ENCODE results near the gene SPTBN5.

The SPTBN5 gene

DNA sequence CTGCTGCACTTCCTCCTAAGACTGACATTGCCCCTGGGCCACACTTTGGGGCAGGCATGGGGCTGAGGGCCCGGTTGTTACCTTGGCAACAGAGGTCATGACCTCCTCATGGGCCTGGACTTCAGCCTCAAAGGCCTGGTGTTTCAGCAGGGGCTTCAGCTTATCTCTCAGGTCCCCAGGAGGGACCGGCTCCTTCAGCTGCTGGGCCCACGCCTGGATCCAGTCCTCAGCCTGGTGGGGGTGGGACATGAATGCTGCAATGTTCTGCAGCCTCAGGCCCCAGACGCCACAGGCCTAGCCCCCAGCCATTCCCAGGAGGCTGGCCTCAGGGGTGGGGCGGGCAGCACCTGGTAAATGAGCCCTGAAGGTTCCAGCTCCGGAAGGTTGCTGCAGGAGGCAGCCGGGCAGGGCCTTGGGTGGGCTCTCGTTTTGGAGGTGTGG, 27.6 kb downstream of the SPTBN5 start:
- no peak for DNase-seq (ENCODE audit: low read depth)

DNA sequence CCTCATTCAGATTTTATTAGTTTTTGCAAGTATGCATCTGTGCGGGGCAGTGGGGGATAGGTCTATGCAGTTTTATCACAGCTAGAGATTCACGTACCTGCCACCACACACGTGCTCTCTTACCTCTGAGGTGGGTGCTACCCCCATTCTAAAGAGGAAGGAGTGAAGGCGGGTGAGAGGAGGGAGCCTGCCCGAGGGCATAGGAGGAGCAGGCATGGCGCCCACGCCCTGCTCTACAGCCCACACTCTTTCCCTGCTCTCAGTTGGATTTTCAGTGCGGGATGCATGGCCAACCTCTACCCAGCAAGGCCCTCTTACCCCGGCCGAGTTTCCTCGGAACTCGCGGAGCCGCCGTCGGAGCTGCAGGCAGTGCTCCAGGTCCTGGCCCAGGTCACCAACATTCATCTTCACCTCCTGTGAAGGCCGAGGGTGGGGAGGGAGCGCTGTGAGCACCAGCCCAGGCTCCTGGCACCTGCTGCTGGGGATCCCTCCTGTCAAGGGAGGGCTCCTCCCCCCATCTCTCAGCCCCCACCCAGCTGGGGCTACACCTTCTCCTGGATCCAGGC, 28.3 kb downstream of the SPTBN5 start:
- no peak for DNase-seq (ENCODE audit: low read depth)

DNA sequence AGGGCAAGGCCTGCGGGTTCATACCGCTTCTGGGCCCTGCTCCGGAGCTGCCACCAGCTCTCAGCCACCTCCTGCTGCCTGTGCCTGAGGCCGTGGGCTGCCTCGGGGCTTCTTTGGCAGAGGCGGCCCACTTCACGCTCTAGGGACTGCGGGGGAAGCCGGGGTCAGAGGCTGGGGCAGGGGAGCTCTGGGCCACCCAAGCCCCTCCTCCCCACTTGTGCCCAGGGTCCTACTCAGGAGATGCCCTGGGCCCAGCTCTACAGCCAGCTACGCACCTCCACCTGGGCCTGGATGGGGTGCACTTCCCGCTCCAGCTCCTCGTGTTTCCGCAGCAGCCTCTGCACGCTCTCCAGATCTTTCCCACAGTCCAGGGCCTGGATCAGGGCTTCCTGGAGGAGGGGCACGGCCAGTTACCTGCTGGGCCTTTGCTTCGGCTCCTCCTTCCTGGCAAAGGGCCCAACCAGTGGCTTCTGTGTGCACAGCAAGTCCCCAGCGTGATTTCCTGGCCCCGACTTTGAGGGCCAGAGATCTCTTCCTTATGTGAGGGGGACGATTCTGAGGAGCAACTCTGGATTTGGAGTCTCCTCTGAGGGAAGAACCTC, 31.2 kb downstream of the SPTBN5 start:
- DNase-seq (ENCODE audit: low read depth): no peak

DNA sequence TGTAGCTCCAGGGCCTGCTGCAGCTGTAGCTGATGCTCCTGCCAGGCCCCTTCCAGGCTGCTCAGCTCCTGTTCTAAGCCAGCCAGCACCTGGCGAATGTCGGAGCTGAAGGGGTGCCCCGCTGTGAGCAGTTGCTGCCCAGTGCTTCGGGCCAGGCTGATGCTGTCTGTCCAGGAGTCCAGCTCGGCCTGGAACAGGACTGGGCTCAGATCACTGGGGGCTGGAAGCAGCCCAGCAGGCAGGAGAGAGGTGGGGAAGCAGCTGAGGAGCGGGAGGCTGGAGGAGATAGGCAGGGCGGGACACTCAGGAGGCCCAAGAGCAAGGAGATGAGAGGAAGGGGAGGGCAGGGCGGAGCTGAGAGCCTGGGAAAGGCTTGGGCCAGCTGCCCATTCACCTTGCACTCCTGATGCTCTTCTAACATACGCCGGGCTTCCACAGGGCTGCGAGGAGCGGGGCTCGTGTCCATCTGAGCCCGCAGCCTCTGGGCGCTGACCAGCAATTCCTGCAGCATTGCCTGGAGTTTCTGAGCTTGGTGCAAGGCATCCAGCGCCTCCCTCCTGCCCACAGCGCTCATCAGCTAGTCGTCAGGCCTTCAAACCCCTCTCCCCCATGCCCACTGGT, 32.0 kb downstream of the SPTBN5 start:
- no peak for DNase-seq (ENCODE audit: low read depth)

DNA sequence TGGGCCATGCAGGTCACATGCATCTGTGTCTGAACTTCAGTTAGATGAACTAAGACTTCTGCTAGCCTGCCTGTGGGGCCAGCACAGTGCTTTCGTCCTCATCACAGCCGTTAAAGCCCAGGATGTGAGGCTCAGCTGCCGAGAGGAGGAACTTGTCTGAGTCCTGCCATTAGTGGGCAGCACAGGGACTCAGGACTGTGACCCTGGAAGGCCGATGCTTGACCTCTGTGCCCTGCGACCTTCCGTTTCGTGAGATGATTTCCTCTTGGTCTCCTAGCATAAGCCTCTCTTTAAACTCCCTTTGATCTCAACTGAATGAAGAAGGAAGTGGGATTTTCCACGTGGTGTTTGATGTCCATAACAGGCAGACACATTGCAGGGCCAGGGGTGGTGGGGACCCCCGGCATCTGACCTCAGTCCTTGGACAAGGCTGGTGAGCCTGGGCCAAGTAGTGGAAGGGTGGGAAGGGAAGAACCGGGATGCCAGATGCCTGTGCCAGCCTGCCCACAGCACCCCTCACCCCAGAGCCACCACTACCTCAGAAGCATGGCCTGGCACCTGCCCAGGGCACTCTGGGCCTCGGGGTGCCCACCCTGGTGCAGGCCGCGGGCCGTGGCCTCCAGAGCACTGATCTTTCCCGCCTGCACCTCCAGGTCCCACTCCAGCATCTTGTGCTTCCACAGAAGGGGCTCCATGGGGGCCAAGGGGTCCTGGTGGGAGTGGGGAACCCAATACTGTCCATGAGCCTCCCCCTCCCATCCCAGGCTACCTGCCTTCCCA, 33.6 kb downstream of the SPTBN5 start:
- DNase-seq (ENCODE audit: low read depth): no peak

DNA sequence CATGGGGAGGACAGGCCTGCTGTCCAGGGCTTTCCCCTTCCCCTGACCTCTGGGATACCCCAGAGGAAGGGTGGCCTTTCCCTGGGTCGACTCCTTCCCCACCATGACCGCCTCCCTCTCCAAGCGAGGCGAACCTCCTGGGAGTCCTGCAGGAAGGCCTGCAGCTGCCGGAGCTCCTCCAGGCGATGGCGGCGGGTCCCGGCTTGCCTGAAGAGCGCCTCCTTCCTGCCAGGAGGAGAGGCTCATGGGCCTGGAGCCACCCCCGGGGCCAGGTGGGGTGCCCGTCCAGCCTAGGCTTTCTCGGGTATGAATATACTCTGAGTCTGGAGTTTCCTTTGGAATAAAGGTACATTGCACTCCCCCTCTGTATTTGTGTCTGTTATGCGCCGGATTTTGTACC, 35.1 kb downstream of the SPTBN5 start:
- DNase-seq (ENCODE audit: low read depth): no peak

DNA sequence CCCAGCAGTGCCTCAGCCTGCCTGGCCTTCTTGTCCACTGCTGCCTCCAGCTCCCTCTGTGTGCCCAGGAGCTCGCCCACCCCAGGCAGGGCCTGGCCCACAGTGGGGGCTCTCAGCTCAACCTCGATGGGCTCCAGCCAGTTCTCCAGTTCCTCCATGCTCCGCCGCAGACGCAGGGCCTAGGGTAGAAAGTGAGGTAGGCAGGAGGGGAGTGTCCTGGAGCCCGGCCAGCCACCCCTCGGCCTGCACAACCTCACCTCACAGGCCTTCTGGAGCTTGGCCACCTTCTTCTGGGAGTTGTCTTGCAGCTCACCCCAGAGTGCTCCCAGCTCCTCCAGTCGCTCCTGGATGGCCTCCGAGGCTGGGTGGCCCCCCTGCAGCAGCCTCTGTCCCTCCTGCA, 36.5 kb downstream of the SPTBN5 start:
- no peak for DNase-seq (ENCODE audit: low read depth)

DNA sequence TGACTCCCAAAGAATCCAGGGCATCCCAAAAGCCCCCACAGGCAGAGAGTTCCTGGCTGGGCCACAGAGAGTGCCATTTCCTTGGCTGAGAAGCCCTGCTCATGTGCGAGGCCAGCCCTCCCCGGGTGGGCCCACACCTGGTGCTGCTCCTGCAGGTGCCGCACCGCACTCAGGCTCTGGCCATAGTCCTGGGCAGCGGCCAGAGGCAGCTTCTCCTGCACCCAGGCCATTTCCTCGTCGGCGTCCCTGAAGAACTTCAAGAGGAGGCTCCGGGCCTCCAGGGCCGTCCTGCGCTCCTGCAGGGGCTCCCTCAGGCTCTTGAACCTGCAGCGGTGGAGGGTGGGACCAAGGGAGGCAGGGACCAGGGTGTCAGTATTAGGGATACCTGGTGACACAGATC, 37.1 kb downstream of the SPTBN5 start:
- no peak for DNase-seq (ENCODE audit: low read depth)

DNA sequence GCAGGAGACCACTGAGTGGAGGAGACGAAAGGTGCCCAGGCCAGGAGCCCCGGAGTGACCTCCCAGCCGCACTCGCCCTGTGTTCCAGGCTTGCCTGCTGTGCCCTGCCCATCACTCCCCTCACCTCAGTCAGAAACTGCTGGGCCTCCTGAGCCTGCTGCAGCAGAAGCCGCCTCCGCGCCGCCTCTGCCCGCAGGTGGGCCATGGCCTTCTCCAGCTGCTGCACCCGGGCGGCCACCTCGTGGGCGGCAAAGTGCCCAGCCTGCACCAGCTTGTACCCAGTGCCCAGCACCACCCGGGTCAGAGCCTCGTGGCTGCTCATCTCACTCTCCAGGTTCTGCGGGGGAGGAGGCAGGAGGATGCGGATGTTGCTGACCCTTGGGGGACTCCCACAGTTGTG, 37.6 kb downstream of the SPTBN5 start:
- DNase-seq (ENCODE audit: low read depth): no peak

DNA sequence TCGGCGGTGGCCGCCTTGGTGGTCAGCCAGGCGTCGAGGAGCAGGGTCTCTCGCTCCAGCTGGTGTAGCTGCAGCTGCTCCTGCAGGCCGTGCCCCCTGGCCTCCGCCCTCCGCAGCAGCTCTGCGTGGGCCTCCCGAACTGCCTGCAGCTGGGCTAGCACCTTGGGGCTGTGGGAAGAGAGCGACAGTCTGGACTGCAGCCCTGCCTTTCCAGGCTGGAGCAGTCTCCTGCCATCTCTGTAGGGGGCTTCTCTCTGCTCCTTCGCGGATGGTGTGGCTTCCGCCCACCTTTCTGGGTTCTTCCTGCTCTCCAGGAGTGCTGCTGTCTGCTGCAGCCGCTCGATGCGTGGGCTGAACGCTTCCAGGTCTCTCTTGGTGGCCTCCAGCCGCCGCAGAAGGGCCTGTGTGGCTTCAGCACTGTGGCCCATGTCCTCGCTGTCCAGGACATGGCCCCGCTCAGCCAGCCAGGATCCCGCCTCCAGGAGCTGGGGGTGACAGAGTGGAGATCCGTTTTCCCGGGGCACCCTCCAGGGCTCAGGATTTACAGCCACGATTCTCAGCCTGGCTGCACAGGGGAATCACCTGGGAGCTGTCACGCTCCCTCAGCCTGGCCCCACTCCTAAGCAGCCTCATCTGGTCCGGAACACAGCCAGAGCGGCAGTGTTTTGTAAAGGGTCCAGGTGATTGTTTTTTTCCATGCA, 38.4 kb downstream of the SPTBN5 start:
- no peak for DNase-seq (ENCODE audit: low read depth)

DNA sequence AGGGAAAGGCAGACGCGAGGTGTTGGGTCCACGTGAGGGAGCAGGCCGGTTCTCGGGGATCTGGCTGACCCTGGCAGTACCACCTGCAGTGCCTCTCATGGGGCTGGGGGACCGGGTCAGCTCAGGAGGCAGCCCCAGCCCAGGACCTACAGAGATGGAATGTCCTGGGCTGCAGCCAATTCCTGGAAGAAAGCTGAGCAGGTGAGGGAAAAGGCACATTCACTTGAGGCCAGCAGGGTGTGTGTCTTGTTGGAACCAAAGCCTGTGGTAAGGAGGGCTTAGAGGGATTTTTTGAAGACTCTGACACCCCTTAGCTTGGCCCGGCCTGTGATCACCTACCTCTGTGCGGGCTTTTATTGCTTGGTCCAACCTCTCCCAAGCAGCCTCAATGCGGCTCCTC, 39.4 kb downstream of the SPTBN5 start:
- DNase-seq (ENCODE audit: low read depth): no peak

DNA sequence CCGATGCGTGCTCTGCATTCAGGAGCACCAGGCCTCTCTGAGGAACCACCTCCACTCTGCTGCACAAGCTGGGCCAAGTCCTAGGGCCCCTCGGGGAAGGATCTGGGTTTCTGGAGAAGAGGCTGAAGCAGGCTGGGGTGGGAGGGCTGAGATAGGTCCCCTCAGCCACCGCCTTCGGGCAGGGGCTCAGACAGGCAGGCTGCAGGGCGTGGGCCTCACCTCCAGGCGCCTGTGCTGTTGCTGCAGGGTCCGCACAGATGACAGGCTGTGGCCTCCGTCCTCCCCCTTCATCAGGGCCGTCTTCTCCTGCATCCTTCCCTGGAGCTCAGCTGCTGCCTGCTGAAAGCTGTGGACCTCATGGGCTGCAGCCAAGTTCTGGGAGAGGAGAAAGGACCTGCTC, 40.0 kb downstream of the SPTBN5 start:
- DNase-seq (ENCODE audit: low read depth): no peak

DNA sequence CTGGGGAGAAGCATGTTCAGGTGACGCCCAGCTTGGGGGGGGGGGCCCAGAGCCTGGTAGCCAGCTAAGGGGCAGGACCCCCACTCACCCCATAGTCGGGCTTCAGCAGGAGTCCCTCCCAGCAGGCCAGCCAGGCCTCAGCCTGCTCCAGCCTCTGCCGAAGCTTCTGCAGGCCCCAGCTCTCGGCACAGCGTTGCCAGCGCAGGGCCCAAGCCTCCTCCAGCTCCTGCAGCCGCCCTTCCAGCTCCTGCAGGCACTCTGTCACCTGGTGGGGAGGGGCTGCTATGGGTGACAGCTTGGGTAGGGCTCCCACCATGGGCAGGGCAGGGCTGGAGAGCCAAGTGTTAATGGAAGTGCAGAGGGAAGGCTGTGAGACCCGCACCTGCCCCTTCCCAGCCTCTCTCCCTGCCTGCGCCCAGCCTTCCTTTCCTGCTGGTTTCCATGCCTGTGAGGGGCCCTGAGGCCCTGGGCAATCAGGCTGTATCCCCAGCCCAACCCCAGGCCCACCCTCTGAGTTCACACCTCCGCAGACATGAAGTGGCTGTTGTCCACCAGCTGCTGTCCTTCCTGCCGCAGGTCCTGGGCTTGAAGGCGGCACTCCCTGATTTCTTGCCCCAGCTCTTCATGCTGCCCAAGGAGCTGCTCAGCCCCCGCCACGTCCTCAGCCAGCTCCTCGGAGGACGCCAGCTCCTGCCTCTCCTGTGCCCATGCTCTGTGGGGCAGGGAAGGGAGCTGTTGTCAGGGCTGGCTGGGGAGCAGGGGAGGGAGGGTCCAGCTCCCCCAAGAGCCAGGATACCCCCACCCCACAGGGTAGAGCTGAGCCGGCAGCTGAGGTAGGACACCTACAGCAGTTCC, 40.9 kb downstream of the SPTBN5 start:
- no peak for DNase-seq (ENCODE audit: low read depth)

DNA sequence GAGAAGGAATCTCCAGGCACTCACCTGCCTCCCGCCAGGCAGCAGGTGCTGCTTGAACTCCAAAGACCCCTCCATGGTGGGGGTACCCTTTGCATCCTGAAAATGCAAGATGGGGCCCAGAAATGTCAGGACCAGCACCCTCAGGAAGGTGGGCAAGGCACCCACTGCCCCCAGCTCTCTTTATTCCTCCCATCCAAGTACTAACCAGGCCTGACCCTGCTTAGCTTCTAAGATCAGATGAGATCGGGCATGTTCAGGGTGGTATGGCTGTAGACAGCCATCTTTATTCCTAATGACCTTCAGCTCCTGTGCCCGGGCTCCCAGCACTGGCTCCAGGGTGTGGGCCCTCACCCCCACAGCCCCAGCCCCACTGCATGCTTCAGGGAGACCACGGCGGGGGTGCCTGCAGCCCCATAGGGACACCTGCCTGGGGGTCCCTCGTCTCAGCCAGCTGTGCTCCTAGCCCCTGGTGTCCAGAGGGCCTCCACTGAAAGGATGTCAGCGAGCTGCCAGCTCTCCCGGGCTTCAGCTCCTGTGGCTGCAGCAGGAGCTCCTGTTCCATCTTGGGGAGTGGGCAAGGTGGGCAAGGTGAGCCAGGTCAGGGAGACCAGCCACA, 42.0 kb downstream of the SPTBN5 start:
- no peak for DNase-seq (ENCODE audit: low read depth)

DNA sequence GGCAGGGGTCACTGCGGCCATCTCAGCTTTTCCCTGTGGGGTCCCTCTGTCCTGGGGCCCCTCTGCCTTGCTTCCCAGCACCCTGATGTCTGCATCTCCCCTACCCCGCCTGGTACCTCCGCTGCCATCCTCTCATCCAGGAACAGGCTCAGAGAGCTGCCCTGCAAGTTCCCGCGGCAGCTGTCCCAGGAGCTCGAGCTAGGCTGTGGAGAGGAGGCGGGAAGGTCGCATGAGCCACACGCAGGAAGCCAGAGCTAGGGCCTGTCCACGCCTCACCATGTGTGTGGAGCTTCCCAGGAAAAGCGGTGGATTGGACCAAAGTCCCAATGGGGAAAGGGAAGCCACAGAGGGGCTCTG, 42.7 kb downstream of the SPTBN5 start:
- DNase-seq (ENCODE audit: low read depth): no peak

DNA sequence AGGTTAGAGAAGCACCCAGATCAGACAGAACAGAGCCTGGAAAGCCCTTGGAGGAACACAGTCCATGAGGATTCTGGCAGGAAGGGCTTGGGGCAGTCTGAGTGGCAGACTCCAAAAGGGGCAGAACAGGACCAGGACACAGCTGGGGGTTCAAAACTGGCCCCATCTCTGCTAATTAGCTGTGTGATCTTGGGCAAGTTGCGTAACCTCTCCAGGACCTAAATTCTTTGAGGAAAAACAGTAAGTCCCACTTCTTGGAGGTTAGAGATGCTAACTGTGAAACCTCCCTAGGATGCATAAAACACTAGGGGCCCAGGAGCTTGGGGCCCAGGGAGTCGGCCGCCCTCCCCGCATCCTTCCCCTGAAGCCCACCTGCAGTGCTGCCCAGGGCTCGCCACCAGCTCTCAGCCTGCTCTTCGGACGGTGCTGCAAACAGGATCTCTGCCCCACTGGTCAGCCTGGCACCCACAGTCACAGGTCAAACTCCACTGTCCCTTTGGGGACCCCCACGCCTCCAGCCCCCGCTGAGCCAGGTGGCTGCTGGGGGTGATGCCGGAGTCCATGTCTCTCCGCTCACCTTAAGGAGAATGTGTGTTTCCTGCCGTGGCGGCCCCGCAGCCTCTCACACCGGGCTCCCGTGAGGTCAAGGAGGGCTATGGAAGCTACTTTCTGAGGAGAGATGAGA, 43.2 kb downstream of the SPTBN5 start:
- no peak for DNase-seq (ENCODE audit: low read depth)

DNA sequence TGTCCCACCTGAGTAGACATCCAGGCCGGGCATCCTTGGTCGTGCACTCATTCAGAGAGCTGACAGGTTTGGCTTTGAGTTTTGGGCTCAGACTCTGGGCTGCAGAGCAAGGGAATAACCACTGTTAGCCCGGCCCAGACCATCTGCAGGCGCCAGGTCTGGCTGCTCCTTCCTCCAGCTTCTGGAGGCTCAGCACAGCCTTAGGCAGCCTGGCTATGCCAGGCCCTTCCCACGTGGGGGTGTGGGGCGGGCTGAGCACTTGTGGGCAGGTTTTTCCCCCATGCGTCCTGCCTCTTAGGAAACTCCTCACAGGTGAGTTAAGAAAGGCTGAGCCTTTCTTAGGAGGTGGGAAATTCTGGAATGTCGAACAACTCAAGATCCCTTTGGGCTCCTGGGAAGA, 44.0 kb downstream of the SPTBN5 start:
- no peak for DNase-seq (ENCODE audit: low read depth)

DNA sequence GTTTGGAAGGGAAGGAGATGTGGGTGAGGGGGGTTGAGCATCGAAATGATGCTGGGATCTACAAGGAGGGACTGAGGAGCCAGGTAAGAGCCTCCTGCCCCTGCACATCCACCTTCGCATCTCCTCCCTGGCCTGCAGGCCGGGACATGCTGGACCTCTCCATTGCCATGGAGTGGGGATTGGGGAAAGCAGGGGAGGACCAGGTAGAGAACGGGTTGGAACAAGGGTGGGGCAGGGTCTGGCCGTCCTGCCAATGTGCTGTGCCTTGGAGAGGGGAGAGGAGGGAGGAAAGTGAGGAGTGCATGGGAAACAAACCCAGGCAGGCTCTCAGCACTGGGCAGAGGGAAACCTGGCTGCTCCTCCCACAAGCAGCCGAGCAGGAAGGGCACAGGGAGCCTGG, 44.6 kb downstream of the SPTBN5 start:
- no peak for DNase-seq (ENCODE audit: low read depth)

DNA sequence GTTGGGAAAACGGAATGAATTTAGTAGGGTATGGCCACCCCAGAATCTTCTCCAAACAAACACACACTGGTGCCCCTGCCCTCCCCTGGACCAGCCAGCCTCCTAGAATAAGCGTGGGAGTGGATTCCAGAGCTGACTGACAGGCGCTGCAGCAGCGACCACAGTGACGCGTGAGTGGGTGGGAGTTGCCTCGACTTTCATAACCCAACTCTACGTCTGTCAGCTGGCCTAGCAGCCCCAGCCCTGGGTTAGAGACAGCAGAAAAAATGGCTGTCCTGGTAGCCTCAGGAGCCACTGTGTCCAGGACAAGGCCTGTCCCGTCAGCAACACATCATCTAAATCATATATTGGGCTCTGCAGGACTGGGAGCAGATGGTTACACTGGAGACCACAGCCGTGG, 45.2 kb downstream of the SPTBN5 start:
- DNase-seq (ENCODE audit: low read depth): no peak

DNA sequence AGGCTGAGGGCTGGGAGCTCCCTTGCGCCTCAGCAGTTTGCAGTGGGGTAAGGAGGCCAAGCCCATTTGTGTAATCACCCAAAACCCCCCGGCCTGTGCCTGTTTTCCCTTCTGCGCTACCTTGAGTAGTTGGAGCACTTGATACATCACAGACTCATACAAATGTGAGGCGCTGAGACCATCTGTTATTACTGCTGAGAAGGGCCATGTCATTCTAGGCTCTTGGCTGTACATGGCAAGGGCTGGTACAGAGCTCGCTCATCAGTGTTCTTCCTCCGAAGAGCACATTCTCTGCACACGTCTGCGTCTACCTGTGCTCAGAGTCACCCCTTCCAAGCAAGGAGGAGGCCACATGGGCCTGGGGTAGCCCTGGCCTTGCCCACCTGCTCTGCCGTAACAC, 45.9 kb downstream of the SPTBN5 start:
- DNase-seq (ENCODE audit: low read depth): no peak

DNA sequence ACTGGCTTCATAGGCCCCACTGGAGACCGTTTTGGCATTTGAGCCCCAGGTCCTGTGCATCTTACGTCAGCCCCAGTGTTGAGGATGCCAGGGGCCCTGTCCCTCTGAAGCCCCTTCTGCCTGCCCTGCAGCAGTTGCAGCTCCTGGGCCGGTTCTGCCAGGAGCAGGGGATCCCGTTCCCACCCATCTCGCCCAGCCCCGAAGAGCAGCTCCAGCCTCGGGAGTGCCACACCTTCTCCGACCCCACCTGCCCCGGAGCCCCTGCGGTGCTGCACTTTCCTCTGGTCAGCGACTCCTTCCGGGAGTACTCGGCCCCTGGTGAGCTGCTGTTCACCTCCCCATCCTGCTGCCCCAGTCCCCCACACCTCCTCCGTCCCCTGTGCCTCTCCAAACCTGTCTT, 46.6 kb downstream of the SPTBN5 start:
- no peak for DNase-seq (ENCODE audit: low read depth)
